ENCODE results near the gene SLC39A5.
A peak's percentile ranks its signal among the peaks of the same experiment; 100 is the strongest.

SLC39A5 gene

DNA sequence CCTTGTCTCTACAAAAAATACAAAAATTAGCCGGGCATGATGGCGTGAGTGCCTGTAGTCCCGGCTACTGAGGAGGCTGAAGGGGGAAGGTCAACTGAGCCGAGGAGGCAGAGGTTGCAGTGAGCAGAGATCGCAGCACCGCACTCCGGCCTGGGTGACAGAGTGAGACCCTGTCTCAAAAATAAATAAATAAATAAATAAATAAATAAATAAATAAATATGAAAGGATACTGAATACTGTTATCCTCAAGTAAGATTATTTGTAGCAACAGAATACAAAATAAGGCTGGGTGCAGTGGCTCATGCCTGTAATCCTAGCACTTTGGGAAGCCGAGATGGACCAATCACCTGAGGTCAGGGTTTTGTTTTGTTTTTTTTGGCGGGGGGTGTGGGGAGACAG lies 10.0 kb upstream of the SLC39A5 start:
- DNase-seq, result no peak

DNA sequence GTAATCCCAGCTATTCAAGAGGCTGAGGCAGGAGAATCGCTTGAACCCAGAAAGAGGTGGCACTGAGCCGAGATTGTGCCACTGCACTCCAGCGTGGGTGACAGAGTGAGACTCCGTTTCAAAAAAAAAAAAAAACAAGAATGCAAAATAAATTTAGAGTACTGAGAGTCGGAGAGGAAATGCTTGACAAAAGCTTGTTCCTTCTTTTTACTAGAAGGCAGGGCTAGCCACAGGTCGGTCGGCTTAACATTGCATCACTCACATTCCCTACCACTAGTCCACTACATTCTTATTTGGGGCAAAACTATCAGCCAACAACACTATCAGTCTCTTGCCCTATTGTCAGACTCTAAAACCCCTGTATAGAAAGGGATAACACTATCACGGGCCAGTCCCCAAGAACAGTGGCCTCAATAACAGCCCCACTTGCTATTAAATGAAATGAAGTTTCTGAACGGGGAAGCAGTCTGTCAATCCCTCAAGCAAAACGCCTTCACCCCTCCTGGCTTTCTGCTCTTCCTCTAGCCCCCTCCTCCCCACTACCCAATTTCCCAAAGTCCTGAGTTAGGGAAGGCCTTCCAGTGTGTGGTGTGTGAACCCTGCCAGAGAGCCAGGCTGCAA lies 9.1 kb upstream of the SLC39A5 start:
- DNase-seq, result no peak

DNA sequence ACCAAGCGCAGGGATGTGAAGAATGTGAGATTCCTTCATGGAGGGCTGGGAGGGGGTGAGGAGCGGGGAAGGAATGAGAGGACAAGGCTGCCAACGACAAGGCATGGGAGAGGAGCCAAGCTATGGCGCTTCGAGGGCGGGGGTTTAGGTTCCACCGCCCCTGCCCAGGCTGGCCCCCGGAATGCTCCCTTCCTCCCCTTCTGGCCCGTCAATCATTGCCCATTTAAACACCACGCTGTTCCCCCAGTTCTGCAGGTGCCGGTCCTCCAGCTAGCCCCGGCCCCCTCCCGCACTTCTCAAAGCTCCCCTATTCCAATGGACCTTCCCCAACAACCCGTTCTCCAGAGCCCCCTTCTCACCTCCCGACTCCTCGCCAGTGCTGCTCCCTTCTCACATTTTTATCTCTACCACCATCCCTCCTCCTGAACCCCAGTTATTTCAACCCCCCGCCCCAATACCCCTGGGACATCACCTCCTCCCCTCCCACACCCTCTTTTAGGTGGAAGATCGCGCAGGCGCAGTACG lies 8.6 kb upstream of the SLC39A5 start:
- DNase-seq, result no peak

DNA sequence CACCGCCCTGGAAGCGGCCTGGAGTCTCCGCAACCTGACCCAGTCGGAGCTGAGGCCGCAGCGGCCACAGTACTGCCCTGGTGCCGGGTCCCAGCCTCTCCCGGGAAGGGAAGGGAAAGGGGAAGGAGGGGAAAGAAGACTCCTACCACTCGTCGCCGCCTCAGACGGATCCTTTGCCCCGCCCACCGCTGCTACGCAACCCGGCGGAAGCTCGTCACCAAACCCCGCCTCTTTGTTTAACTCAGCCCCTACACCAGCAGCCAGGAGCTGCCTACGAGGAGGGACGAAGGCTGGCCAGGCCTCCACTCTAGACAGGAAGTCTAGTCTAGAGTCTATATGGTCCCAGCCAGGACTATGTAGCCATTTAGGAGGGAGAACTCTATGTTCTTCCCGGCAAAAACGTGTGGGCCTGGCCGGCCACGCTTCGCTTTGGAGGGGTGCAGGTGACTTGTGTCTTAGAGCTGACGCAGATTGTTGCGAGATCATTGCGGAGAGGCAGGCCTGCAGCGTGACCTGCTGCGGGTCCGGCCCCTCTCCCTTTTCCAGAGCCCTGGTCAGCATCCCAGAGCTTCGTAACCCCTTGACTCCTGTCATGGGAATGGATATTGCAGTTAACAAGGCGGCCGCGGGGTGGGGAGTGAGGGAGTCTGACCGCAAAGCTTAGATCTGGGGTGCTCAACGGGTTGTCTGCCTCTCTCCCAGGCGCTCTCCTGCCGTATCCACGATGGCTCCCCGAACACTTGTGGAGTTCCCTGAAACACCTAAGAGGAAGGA lies 7.9 kb upstream of the SLC39A5 start, which contains the start of gene RNF41:
TSS of gene RNF41 (minus strand) at position 166 of the 774 bp plus-strand sequence. CDS start 7,875 bp downstream, outside the sequence.
- peak; percentile 95 for DNase-seq

DNA sequence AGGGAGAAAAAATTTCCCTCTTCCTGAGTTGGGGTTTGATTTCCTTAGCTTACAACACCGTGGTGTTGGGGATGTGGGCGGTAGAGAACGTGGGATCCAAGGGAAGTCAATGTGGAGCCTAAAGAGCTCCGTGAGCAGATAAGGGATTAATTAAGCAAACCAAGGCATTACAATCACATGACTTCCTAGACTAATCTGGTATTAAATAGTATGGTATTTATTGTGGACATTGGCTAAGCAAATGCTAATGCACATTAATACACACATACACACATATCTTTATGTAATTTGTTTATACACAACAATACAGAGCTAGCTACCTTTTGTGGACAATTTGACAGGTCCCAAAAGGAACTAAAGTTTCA lies 7.3 kb upstream of the SLC39A5 start:
- DNase-seq, result no peak

DNA sequence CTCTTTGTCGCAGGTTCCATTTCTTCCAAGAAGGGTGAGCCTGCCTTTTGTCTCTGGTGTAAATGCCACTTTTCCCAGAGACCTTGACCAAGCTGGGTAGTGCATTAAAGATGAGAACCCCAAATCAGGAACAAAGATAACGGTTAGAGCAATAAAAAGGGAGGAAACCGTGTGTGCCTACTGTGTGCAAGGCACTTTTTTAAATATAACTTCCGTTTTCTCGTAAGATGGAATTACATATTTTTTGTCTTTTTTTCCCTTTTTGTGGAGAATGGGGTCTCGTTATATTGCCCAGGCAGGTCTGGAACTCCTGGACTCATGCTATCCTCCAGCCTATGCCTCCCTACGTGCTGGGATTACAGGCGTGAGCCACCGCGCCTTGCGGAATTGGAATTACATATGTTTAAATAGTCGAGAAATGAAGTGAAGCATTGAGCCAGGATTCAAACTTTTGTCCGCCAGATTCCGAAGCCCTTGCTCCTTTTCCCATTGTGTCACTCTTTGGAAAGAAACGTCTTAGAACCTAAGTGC lies 6.2 kb upstream of the SLC39A5 start:
- no peak for DNase-seq

DNA sequence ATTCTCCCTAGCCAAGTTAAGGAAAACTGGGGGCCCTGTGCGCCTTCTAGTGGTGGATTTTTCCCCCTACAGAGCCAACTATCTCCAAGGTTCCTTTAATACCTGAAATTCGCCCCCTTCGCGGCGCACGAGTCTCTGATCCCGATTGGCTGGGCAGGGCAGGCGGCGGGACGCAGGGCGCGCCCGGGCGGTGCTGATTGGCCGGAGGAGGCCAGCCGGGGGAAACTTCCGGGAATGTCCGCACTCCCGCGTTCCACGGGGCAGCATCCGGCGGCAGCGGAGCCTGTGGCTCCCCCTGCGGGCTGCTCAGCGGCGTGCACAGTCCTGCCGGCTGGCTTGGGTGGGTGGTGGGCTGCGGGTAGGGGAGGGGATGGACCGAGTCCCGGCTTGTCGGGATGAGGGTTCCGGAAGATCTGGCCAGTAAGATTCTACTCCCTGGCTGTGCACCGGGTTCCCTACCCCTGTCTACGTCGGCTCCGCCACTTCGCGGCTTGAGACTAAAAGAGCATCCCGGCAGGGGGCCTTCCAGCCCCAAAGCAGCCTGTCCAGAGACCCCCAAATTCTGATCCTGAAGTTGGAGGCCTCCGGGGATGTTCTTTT lies 5.6 kb upstream of the SLC39A5 start, which contains the start of gene NABP2:
TSS of gene NABP2 (plus strand) at position 241 of the 600 bp plus-strand sequence. CDS start 515 bp downstream, outside the sequence.
- DNase-seq, result peak; percentile 96

DNA sequence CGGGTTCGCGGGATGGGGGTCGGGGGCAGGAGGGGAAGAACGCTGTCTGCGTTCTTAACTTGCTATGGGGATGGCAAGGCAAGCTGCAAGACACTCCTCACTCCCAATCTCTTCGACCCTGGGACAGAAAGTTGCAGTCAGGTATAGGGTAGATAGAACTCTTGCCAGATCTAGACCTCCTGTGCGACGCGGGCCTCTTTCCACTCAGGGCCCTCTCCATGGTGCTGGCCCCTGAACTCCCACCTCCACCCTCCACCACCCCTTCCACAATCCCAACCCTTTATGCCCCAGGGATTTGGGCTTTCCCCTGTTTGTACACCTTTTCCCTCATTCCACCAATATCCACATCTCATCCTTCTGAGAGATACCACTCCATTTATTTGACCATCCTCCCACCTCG lies 4.9 kb upstream of the SLC39A5 start:
- no peak for DNase-seq

DNA sequence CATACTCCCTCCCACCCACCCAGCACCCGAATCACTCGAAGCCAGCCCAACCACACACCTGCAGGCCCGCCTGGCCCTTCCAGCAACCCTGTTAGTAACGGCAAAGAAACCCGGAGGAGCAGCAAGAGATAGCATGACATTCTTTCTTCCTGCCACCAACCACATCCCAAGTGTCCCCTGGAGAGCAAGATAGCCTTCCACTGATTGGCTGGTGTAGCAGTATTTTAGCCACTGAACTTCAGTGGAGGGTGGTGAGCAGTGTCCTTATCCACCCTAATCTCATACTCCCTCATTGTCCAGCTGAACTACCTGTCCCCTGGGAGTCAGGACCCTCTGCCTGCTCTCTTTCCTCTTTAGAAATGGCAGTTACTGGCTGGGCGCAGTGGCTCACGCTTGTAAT lies 769 bp upstream of the SLC39A5 start:
- no peak for DNase-seq

DNA sequence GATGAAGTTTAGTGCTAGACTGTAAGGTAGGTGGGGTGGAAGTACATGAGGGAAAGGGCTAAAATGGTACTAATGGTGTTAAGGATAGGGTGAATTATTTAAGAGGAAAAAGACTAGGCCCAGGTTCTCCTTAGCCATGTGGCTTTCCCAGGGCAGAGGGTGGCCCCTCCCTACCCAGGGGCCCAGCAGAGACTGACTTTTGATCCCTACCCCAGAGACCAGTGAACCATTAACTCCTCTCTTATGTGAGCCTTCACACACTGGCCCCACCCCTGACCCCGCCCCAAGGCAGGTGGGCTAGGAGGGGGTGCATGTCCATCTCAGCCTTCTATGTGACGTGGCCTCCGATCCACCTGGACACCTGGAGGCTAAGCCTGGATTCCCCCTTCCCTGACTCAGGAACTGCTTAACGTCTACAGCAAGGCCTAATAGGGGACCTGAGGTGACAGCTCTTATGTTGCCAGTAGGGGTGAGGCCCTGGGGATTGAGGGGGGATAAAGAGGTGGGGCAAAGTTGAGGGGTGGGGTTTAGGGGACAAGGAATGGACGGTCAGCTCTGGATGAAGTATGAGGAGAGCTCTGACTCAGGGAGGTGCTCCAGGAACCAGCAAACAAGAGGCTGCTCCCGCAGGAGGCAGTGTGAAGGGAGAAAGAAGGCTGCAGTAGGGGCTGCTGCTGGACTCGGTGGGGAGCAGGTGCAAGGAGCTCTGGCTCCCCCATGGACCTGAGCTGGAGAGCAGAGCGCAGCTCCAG lies 757 bp downstream of the SLC39A5 start:
- no peak for DNase-seq

DNA sequence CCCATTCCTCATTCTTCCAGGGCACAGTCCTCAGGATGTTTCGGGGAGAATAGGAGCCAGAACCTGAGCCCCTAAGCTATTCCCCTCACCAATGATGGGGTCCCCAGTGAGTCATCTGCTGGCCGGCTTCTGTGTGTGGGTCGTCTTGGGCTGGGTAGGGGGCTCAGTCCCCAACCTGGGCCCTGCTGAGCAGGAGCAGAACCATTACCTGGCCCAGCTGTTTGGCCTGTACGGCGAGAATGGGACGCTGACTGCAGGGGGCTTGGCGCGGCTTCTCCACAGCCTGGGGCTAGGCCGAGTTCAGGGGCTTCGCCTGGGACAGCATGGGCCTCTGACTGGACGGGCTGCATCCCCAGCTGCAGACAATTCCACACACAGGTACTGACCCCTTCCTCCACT lies 1.3 kb downstream of the SLC39A5 start:
- no peak for DNase-seq

DNA sequence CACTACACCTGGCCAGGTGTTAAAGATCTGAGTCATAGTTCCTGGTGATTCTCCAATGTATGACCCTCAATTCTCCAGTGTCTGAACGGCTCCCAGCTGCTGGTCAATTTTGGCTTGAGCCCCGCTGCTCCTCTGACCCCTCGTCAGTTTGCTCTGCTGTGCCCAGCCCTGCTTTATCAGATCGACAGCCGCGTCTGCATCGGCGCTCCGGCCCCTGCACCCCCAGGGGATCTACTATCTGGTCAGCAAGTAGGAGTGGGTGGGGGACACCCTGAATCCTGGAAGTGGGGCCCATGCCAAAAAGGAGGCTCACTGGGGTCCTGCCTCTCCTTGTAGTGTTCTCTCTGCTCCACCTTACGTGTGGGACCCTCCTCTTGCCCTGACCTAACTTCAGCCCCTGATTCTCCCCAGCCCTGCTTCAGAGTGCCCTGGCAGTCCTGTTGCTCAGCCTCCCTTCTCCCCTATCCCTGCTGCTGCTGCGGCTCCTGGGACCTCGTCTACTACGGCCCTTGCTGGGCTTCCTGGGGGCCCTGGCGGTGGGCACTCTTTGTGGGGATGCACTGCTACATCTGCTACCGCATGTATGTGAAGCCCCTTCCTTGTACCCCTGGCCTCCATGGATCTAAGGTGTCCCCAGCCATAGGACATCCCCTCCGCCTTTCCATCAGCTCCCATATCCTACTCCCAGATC lies 5.0 kb downstream of the SLC39A5 start:
- no peak for DNase-seq

DNA sequence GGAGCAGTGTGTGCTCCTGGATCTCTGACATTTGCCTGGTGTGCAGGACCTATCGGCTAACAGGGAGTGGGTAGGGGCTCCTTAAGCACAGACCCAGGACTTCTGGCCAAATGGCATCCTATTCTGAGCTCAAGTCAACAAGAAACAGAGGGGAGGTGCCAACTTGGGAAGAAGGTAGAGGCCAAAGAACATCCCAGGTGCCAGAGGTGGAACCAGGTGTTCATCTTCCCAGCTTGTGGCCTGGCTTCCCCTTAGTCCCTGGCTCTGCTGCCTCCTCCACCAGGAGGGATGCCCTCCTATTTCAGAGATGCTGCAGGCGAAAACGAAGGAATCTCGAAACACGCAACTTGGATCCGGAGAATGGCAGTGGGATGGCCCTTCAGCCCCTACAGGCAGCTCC lies 6.2 kb downstream of the SLC39A5 start:
- no peak for DNase-seq

DNA sequence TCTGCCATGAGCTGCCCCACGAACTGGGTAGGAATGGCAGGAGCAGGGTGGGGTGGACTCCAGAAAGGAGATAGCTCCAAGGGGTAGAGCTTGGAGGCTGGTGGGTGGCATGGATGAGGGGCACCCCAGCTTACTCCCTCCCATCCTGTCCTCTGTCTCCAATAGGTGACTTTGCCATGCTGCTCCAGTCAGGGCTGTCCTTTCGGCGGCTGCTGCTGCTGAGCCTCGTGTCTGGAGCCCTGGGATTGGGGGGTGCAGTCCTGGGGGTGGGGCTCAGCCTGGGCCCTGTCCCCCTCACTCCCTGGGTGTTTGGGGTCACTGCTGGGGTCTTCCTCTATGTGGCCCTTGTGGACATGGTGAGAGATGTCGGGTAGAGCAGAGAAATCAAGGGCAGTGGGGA lies 7.1 kb downstream of the SLC39A5 start:
- DNase-seq, result no peak

DNA sequence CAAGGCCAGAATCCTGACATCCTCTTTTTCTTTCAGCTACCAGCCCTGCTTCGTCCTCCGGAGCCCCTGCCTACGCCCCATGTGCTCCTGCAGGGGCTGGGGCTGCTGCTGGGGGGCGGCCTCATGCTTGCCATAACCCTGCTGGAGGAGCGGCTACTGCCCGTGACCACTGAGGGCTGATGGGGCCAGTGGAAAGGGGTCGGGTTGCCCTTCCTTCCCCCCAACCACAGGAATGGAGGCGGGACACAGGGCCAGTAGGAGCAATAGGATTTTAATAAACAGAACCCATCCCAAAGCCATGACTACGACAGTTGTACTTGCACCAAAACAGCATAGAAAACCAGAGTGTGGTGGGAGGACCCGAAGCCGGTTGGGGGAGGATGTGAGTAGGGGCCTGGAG lies 7.7 kb downstream of the SLC39A5 start:
- no peak for DNase-seq

DNA sequence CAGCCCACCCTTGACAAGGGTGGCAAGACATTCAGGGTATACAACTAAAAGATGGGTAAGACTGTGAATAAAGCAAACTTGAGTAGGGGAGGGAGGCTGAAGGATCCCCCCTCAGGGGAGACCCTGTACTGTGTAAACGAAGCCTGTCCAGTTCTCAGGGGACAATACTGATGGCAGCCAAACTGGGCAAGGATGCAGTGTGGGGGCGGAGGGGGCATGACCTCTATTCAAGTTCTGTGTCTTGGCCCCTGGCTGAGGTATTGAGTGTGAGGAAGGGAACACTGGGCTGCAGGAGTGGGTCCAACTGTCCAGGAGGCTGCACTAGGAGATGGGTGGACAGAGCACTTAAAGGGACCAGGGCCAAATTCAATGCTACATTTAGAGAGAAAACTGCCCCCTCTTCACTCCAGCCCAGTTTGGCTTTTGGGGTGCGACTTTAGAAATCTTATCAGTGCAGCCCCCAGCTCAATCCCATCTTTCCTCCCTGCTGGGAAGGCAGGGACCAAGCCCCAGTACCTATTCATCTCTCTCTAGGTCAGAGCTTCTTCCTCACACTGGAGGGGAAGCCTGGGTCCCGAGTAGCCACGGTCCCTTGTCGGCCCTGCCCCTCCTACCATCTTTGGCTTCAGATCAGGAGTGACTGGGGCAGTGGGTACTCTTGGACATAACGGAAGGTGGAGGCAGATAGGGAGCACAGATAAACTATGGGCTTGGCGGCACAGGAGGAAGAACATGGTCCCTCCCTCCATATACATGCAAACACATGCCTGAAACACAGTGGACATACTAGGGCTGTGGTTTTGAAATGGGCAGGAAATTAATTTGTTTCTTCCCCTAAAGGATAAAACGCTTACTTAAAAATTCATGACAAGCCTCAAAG lies 11.8 kb downstream of the SLC39A5 start:
- no peak for DNase-seq

DNA sequence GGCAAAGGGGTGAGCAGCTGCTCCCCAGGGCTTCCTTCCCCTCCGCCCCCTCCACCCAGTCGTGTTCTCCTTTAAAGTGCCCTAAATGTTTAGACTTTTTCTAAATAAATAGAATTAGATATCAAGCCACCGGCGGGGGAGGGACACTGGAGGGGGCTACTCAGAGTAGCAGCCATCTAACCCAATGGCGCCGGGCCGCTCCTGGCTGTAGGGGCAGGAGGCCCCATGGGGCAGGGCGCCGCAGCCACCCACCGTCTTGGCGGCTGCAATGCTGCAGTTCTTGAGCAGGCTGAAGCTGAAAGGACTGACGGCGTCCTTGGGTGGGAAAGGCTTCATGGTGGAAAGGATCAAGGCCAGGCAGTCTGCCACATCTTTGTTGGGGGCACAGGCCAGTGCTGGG lies 13.1 kb downstream of the SLC39A5 start:
- DNase-seq, result no peak

DNA sequence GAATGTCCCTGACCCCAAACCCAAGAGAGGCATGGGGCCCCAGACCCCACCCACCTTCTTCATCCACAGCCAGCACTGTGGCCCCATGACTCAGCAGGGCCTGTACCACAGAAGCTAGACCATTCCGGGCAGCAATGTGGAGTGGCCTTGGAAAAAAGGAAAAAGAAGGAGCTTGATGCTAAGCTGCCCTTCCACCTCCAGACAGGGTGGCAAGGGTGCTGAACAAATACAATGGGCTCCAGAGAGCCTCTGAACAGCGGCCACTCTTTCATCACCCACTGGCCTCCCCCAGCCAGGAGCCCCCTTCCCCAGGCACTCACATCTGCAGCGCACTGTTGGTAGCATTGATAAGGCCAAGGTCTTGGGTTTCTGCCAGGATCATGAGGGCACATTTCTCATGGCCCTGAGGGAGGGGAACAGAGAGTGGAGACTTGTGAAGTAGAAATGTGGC lies 13.9 kb downstream of the SLC39A5 start:
- no peak for DNase-seq

DNA sequence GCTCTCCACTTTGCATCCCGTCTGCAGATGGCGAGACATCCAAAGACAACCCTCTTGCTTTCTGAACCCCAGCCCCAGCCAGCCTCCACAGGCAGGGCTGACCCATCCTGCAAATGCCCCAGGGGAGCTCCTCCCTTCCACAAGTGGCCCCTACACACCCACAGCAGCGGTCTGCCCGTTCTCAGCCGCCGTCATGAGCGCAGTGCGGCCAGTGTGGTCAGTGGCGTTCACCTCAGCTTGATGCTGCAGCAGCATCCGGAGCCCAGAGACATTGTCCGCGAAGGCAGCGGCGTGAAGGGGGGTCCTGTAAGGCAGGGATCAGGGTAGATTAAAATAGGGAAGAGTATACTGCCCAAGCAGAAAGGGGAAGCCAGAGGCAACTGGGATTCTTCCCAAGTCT lies 14.6 kb downstream of the SLC39A5 start:
- no peak for DNase-seq

DNA sequence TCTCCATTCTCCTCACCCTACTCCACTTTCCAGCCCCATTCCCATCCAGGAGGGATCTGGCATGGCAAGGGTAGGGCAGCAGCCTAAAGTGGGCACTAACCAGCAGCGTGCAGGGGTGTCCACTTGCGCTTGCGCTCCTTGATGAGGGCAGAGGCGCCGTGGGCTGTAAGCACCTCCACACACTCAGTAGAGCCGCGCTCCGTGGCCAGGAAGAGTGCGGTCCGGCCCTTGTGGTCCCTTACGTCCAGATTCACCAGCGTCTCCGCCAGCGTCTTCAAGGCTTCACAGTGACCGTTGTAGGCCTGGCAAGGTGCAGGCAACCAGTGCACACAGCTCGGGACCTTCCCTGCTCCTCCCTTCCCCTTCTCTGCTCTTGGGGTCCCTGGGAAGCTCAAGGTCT lies 18.1 kb downstream of the SLC39A5 start:
- DNase-seq, result no peak

DNA sequence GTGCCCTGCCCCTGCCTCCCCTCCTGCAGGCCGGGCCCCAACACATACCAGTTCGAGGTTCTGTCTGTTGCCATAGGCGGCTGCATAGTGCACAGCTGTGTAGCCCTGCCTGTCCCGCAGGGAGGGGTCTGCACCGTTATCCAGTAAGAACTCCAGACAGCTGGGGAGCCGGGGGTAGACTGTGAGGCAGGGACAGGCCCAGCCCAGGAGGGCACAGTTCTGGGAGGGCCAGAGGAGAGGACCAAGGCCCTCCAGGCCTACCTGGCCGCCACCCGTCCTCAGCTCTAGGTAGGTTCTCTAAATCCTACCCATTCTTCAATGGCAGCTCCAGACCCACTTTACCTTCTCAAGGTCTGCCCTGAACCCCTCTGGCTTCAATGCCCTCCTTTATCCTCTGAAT lies 18.9 kb downstream of the SLC39A5 start:
- DNase-seq, result no peak

All from CD4-positive, alpha-beta T cell treated with Interleukin-17A for 4 hours (primary cell).